Activated T-cell treated with anti-CD3 and anti-CD28 coated beads for 1 hour (primary cell): ENCODE data around the gene TC2N.
"Not testable (repeated sequence)": the region's sequence is repeated elsewhere in the genome, so short reads cannot be mapped to it uniquely, and the experiment has no call there.

ENCODE experiments used
- DNase-seq: peaks from one replicate; pipeline ENCODE4 v3.0.0-alpha.2; 2020; ENCODE audit warnings: low read depth

The TC2N gene

DNA sequence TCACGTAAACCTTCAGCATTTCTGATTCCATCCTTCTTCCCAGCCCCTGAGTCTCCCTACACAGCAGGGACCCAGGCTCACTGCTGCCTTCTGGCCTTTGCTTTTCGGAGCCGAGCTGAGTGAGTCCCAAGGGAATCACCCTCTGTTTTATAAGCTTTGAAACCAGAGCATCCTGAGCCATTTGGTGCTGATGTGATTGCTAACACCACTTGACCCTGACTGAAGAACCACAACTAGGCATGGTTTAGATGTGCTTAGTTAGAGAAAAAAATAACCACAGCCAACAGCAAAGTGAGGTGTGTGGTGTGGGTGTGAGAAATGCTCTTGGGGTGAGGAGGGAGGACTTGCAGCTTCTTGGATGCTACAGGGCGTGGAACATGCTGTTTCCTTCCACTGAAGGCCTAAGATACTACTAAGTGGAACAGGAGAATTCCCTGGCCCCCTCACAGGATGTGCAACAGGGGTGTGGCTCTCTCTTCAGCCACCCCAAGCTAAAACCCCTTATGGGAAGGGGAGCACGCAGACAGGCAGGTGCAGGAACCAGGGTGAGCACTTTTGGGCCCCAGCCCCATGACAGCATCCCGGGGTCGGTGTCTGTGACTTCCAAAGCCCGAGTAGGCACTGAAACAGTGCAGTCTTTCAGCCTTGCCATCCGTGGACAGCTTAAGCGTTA is at the start of gene TC2N:
TSS of gene TC2N (minus strand) at position 221 of the 673 bp plus-strand sequence. CDS start 53,767 bp downstream, outside the sequence.
- DNase-seq: no peak

DNA sequence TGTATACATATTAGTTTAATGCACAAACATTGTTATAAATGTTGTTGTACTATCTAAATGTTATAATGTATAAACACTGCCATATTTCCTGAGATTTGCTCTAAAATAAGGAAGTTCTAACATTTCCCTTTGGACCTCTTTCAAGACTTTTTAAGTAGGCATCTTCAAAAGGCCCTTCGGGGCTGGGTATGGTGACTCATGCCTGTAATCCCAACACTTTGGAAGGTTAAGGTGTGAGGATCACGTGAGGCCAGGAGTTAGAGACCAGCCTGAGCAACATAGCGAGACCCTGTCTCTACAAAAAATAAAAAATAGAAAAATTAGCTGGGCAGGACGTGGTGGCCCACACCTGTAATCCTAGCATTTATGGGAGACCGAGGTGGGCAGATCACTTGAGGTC is 44.7 kb upstream of the TC2N start:
- DNase-seq: no peak

GRCh38 chr14:91911474-91912032 is 44.2 kb upstream of the TC2N start:
- peak; percentile 16 for DNase-seq

DNA sequence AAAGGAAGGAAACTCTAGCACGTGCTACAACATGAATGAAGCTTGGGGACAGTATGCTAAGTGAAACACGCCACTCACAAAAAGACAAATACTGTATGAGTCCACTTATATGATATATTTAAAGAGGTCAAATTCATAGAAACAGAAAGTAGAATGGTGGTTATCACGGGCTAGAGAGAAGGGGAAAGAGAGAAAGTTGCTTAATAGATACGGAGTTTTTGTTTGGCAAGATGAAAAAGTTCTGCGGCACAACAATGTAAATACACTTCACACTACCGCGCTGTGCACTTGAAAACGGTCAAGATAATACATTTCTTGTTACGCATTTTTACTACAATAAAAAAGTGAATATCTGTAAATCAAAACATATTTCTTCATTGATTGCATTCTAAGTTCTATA is 42.9 kb upstream of the TC2N start:
- DNase-seq: no peak

GRCh38 chr14:91906374-91906773 is 39.0 kb upstream of the TC2N start:
- DNase-seq: no peak

- no peak for DNase-seq
Measured at GRCh38 chr14:91904956-91905645, 37.8 kb upstream of the TC2N start.

DNA sequence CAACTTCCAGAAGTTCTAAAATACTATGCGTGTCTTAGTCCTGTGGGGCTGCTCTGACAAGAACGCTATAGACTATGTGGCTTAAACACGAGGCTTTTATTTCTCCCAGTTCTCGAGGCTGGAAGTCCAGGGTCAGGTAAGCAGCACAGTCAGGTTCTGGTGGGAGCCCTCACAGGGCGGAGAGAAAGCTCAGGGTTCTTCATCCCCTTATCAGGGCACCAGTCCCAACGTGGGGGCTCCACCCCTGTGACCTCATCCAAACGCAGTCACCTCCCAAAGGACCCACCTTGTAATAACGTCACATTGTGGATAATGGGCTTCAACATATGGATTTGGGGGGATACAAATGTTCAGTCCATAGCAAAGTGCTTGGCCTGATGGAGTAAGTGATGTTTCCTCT is 37.1 kb upstream of the TC2N start:
- DNase-seq: no peak

DNA sequence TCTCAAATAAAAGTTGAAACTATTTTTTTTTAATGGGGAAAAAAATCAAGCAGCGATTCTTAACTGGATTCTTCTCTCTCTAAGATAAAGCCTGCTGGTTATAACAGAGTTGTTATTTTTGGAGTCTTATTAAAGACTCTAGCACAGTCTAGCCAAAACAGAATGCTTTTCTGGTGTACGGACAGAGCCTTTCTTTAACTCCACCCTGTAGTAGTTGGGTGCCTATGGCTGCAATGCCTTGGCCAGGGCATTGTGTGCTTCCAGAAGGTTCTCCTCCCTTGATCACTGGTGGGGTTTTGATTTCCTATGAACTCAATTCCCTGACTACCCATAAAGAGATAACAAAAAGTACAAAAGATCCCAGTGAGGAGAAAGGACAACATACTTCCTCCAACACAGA is 35.7 kb upstream of the TC2N start:
- DNase-seq: no peak

GRCh38 chr14:91902336-91902735 is 35.0 kb upstream of the TC2N start:
- no peak for DNase-seq

GRCh38 chr14:91901449-91902226 is 34.3 kb upstream of the TC2N start:
- DNase-seq: no peak

DNA sequence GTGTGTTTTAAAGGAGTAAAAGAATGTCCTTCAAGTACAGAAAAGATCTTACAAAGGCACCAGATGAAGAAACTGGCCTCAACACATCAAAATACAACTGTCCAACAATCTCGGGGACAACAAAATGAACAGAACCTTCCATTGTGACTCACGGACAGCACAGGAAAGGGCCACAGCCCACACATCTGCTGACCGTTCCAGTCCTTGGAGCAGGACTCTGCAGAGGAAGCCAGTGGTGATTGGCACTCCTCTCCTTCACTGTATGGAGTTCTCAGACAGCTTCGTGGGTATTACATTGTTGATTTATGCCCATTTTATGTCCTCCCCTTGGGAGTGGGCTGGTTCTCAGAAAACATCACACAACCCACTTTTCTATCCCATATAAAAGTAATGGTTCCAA is 32.5 kb upstream of the TC2N start:
- DNase-seq: no peak

DNA sequence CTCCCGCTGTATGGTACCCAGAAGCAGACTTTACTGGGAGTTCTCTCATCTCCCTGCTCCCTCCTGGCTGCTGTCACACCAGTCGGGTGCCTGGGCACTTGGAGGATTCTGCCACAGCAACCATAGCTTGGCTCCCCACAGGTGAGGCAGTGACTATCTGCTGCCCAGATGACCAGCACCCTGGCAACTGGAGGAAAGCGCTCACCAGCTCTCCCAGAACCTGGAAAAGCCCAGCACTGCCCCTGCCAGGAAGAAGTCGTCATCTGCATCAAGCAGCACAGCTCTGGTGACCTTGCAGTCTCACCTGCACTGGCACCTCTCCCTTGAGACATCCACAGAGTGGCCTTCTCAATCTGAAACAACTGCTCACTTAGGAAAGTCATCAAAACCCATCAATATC is 31.9 kb upstream of the TC2N start:
- no peak for DNase-seq

DNA sequence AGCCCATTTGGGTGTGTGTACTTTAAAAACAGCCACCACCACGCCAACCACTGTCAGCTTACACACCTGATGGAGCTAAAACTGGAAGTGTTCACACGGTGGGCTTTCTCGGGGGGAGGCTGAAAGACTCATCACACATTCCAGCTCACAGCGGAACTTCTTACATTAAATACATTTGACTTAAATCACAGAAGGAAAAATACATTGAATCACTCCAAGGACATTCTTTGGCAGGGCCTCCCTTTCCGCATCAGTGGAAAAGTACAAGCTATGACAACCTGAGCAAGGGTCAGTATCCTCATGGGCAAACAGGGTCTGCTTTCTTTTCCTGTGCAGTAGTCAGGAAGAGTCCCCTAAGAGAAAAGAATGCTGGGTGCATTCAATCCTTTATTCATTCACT is 31.0 kb upstream of the TC2N start:
- no peak for DNase-seq

GRCh38 chr14:91897716-91898115 is 30.4 kb upstream of the TC2N start:
- not testable (repeated sequence) for DNase-seq

DNA sequence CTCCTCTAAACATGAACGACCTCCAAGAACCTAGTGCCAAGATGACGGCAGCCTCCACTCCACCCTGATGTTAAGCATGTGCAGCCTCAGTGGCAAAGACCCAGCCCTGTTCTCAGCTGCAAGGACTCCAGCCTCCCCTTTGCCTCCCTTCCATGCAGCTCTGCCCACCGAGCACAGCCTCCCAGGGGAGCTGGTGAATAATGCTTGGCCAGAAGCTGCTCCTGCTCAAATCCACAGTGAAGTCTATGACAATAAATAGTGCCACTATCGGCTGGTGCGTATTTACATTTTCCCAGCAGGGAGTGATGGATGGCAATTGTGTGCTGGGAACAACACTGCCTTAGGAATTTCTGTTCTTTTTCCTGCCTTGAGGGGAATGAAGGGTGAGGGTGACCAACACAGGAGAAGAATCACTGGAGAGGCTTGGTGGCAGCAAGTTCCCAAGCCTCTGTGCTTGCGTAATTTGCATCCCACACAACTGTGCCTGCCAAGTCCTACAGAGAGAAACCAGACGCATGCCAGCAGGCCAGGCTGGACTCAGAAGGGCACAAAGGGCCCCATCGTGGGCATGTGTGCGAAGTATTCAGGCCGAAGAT is 29.9 kb upstream of the TC2N start:
- DNase-seq: no peak

- DNase-seq: no peak
Measured at GRCh38 chr14:91896419-91896818, 29.1 kb upstream of the TC2N start.

DNA sequence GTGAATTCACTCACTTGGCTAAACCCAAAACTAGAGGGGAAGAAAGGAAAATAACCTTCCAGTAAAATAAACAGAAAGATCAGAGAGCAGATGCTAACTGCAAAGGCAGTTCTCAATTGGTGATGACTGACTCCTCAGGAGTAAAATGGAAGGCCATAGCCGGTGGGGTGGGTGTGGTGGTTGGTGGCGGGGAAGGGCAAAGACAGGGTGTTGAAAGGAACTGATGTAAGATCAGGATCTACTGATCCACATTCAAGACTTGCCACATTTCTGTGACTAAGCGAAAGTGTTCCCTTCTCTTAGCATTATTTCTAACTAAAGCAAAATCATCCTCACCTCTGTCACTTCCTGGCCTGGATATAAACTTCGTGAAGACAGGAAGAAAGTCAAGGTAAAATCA is 26.3 kb upstream of the TC2N start:
- no peak for DNase-seq

DNA sequence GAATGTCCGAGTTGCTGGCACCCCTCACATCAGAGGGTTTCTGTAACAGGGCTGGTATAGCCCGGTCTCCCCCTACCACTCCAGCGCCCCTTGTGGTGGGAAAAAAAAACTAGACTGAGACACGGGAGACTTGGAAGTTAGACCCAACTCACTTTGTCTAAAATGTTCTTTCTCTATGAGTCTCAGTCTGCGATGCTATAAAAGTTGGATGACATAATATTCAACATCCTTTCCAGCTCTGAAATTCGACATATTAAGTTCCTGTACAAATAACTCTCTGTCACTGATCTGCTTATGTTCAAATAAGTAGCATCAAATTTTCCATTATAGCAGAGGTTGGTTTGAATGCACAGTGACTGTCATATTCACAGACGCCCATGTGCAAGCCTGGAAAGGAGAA is 25.7 kb upstream of the TC2N start:
- DNase-seq: no peak

DNA sequence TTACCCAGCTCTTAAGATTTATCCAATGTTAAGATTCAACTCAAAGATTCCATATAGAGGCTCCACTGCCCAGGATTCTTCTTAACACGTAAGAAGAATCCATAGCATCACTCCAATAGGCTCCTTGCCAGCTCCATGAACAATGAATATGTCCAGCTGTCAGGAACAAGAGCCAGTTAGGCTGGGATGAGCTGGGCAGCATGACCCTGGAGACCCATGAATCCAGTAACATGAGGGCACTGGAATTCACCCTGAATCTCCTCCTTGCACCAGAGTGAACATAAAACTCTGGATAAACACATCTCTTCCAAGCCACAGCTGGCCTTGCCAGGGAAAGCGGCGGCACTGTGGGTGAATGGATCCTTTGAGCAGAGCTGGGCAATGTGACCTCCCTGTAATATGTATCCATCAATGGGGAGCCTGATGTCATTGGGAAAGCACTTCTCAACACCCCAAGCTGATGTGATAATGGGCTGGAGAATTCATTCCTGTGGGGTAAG is 24.4 kb upstream of the TC2N start:
- no peak for DNase-seq

GRCh38 chr14:91891101-91891500 is 23.8 kb upstream of the TC2N start:
- DNase-seq: no peak

DNA sequence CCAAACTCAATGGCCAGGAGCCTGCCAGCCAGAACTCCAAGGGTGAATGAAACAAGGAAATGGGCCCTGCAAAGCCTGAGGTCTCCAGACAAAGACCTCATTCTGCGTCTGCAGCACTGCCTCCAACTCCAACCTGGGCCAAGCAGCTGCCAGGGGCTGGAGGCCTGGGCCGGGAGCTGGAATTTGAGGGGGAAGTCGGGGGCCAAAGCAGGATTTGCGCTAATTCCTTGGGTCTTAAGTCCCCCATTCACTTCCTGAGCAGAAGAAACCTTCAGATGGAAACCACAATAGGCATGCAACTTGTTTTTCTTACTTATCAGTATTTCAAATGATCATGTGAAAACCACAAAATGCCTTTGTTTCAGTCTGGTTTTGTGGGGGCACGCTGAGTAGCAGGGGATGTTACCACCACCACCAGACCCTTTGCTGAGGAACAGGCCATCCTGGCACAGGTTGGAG is 23.0 kb upstream of the TC2N start:
- no peak for DNase-seq
